Measurements from ENCODE around the gene CEACAM3.
A peak's percentile ranks its signal among the peaks of the same experiment; 100 is the strongest.

CEACAM3 gene

GRCh38 chr19:41859213-41859617 lies 62.8 kb downstream of the CEACAM3 start:
- H3K4me3 ChIP-seq (ENCODE audit: control insufficient read depth, low read depth, low read length), result peak overlapping the region; percentile 84
- no peak for DNase-seq (ENCODE audit: low read depth)
- no peak for TF ChIP-seq CTCF (conservative IDR thresholded peaks at IDR 0.05; ENCODE audit: control insufficient read depth, insufficient read depth, low read depth, low read length)

- peak; percentile 50 for TF ChIP-seq CTCF (conservative IDR thresholded peaks at IDR 0.05; ENCODE audit: control insufficient read depth, insufficient read depth, low read depth, low read length)
- peak; percentile 98 for DNase-seq (ENCODE audit: low read depth)
- H3K4me3 ChIP-seq (ENCODE audit: control insufficient read depth, low read depth, low read length), result peak within 1 kb of the TSS; percentile 84
Measured at GRCh38 chr19:41859618-41860418, 63.4 kb downstream of the CEACAM3 start, which contains the start of gene RPS19. Gene RPS19, plus strand, starts transcription at chr19:41860255. Its CDS starts 520 bp downstream, at chr19:41860775.

GRCh38 chr19:41860419-41861115 lies 64.2 kb downstream of the CEACAM3 start:
- peak; percentile 25 for DNase-seq (ENCODE audit: low read depth)

More at GRCh38 chr19:41860419-41861115, 64.2 kb downstream of the CEACAM3 start:
- TF ChIP-seq CTCF (conservative IDR thresholded peaks at IDR 0.05; ENCODE audit: control insufficient read depth, insufficient read depth, low read depth, low read length), result no peak
- H3K4me3 ChIP-seq (ENCODE audit: control insufficient read depth, low read depth, low read length), result peak overlapping the region; percentile 84
